ENCODE data around the gene TMEM218. TPM values are rescaled to one million over a fixed set of nuclear protein-coding genes. Genes with fewer than 3 reads are reported as not detected.

TMEM218 gene
- total RNA-seq, 1 donor from 2014 or later = 11.9 TPM

GRCh38 chr11:125086633-125087296 lies 24.7 kb downstream of the TMEM218 start:
- Mint-ChIP-seq H3K9me3 (ENCODE audit: unreplicated experiment) (no peaks in the 10 kb centered on the region), H3K27me3 (ENCODE audit: low read depth, unreplicated experiment) (peaks cover 7% of the 10 kb centered on the region), H3K36me3 (ENCODE audit: low read depth, unreplicated experiment) (no peaks in the 10 kb centered on the region), H3K27ac (ENCODE audit: unreplicated experiment) (no peak overlapping the region), H3K4me1 (ENCODE audit: low read depth, unreplicated experiment) (peaks cover 19% of the 10 kb centered on the region), H3K4me3 (ENCODE audit: unreplicated experiment) (no peak overlapping the region)
- H3K9me3 ChIP-seq (ENCODE audit: insufficient read depth, low read depth, low read length) = no peaks in the 10 kb centered on the region
- H3K4me1 ChIP-seq (ENCODE audit: insufficient read depth, low read length) = peaks cover 25% of the 10 kb centered on the region
- no peak overlapping the region for H3K4me3 ChIP-seq (ENCODE audit: insufficient read depth, low read depth, low read length)
- H3K27ac ChIP-seq (ENCODE audit: low read depth, low read length) = no peak overlapping the region
- H3K4me2 ChIP-seq (ENCODE audit: low read length) = no peak overlapping the region
- FAIRE-seq (no peak), DNase-seq (ENCODE audit: low read depth) (no peak)
- H2AFZ ChIP-seq (ENCODE audit: low read depth, low read length) = no peak overlapping the region
- no peaks in the 10 kb centered on the region for H3K79me2 ChIP-seq (ENCODE audit: insufficient read depth, low read length)
- H4K20me1 ChIP-seq (ENCODE audit: insufficient read depth, low read length) = no peaks in the 10 kb centered on the region
- TF ChIP-seq CTCF (IDR thresholded peaks at IDR 0.05; ENCODE audit: insufficient read depth, low read depth, low read length) = no peak
- TF ChIP-seq EZH2 (IDR thresholded peaks at IDR 0.05; ENCODE audit: insufficient read depth, low read length) = no peak
- no peak overlapping the region for H3K9ac ChIP-seq (ENCODE audit: low read length)
- H3K36me3 ChIP-seq (ENCODE audit: insufficient read depth, low read length) = no peaks in the 10 kb centered on the region
- no peaks in the 10 kb centered on the region for H3K27me3 ChIP-seq (ENCODE audit: insufficient read depth, low read length)

GRCh38 chr11:125085301-125086081 lies 25.9 kb downstream of the TMEM218 start:
- H3K27ac ChIP-seq (ENCODE audit: low read depth, low read length) = no peak overlapping the region
- no peaks in the 10 kb centered on the region for H4K20me1 ChIP-seq (ENCODE audit: insufficient read depth, low read length)
- H3K9ac ChIP-seq (ENCODE audit: low read length) = no peak overlapping the region
- H3K79me2 ChIP-seq (ENCODE audit: insufficient read depth, low read length) = no peaks in the 10 kb centered on the region
- H3K4me3 ChIP-seq (ENCODE audit: insufficient read depth, low read depth, low read length) = no peak overlapping the region
- no peaks in the 10 kb centered on the region for H3K9me3 ChIP-seq (ENCODE audit: insufficient read depth, low read depth, low read length)
- DNase-seq (ENCODE audit: low read depth) (no peak), FAIRE-seq (no peak)
- TF ChIP-seq CTCF (IDR thresholded peaks at IDR 0.05; ENCODE audit: insufficient read depth, low read depth, low read length) = no peak
- TF ChIP-seq EZH2 (IDR thresholded peaks at IDR 0.05; ENCODE audit: insufficient read depth, low read length) = no peak
- H3K4me1 Mint-ChIP-seq (ENCODE audit: low read depth, unreplicated experiment) = peaks cover 11% of the 10 kb centered on the region
- no peaks in the 10 kb centered on the region for H3K36me3 ChIP-seq (ENCODE audit: insufficient read depth, low read length)
- H3K36me3 Mint-ChIP-seq (ENCODE audit: low read depth, unreplicated experiment) = no peaks in the 10 kb centered on the region
- H2AFZ ChIP-seq (ENCODE audit: low read depth, low read length) = no peak overlapping the region
- H3K4me3 Mint-ChIP-seq (ENCODE audit: unreplicated experiment) = no peak overlapping the region
- H3K4me2 ChIP-seq (ENCODE audit: low read length) = no peak overlapping the region
- H3K9me3 Mint-ChIP-seq (ENCODE audit: unreplicated experiment) = peaks cover 1% of the 10 kb centered on the region
- H3K27me3 ChIP-seq (ENCODE audit: insufficient read depth, low read length) = no peaks in the 10 kb centered on the region
- H3K27ac Mint-ChIP-seq (ENCODE audit: unreplicated experiment) = no peak overlapping the region
- peaks cover 14% of the 10 kb centered on the region for H3K4me1 ChIP-seq (ENCODE audit: insufficient read depth, low read length)
- peaks cover 7% of the 10 kb centered on the region for H3K27me3 Mint-ChIP-seq (ENCODE audit: low read depth, unreplicated experiment)
